ENCODE data around the gene CUBN.

The CUBN gene

DNA sequence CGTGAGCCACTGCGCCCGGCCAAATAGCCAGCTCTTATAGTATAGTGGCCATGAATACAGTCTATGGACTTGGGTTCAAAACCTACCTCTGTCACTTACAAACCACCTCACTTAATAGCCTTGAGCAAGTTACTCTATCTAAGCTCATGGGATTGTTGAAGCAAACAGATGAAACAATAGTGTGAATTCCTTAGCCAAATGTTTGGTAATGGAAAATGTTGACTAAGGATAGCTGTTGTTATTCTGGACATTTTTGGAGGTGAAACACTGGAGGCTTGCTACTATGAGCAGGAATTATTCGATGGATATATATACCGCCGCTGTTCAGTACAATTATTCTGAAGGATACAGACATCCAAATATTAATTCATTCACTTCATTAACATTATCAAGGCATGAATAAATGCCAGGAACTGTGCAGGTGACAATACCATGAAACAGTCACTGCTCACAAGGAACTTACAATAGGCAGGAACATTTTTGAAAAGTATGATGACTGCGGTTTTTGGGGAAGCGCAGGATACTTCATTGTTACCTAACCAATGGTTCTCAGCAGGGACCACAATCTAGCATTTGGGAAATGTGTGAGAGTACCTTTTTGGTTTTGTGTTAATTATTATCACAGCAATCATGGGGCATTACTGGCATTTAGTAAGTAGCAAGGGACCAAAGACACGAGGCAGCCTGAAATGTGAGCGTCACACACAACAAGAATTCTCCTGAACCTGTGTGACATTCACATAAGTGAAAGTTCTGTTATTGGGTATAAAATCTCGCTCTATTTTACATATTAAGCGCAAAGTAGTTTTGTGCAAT lies 55.7 kb downstream of the CUBN start:
- DNase-seq (ENCODE audit: low read depth): no peak

GRCh38 chr10:17068953-17069352 lies 60.7 kb downstream of the CUBN start:
- no peak for DNase-seq (ENCODE audit: low read depth)

DNA sequence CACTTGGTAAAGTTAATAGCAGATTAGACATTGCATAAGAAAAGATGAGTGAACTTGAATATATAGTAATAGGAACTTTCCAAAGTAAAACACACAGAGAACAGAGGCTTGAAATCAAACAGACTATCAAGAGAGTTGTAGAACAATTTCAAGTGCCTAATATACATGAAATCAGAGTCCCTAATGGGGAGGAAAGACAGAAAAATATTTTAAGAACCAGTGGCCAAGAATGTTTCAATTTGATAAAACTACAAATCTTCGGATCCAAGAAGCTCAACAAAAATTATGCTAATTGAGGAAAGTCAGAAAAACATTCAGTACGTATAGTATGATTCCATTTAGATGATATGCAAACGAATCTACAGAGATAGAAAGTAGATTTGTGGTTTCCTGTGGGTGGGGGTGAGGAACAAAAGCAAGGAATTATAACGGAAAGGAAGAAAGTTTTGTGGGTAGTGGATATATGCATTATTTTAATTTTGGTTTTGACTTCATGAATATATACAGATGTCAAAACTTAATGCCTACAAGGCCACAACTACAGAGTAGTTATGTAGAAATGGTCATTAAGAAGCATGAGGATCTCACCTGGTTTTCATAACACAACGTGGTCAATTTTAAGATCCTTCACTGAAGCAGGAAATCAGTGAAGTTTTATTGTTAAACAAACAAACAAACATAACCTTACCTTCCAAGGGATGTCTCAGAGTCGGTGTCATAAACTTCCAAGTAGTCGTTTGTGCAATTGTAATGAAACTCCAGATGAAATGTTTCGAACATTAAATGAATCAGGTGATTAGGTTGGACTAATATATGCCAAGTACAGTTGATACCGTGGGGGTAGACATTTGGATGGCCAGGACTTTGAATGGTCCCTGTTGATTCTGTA lies 62.0 kb downstream of the CUBN start:
- DNase-seq (ENCODE audit: low read depth): no peak

GRCh38 chr10:17066807-17067206 lies 62.8 kb downstream of the CUBN start:
- DNase-seq (ENCODE audit: low read depth): no peak

- DNase-seq (ENCODE audit: low read depth): no peak
Measured at GRCh38 chr10:17066000-17066399, 63.6 kb downstream of the CUBN start.

DNA sequence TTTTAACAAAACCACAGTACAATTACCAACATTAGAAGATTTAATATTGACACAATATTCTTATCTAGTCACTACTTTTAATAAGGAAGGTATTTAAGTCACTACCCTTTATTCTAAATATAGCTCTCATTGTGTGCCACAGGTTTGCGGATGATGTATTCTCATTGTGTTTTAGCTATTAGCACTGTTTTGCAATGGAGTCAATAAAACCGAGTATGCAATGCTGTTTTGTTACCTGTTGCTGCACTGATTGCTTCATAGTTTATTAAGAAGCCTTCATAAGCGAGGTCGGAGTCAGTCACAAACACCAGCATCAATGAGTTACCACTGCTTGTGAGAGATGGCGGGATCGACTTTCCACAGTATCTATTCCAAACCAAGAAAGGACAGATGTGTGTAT lies 64.3 kb downstream of the CUBN start:
- no peak for DNase-seq (ENCODE audit: low read depth)

GRCh38 chr10:17064435-17064834 lies 65.2 kb downstream of the CUBN start:
- no peak for DNase-seq (ENCODE audit: low read depth)

- peak; percentile 75 for DNase-seq (ENCODE audit: low read depth)
Measured at GRCh38 chr10:17062955-17063484, 66.6 kb downstream of the CUBN start.

- peak; percentile 69 for DNase-seq (ENCODE audit: low read depth)
Measured at GRCh38 chr10:17062493-17062892, 67.1 kb downstream of the CUBN start.

GRCh38 chr10:17062009-17062408 lies 67.6 kb downstream of the CUBN start:
- DNase-seq (ENCODE audit: low read depth): peak; percentile 82

DNA sequence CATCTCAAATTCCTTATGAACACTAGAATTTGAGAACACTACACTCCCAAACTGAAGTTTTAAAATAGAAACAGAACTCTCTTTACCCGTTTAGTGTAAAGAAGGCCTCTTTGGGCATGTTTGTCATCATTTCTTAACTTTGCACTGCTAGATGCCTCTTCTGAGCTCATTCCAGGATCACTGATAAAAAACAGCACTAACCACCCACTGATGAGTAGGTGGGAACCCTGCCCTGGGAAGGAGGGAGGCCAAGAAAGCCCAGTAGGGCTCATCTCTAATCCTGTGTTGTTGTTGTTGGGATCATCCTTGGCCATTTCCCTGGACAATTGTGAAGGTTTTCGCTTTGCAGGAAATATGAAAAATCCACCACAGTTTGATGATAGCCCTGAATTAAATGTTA lies 68.2 kb downstream of the CUBN start:
- no peak for DNase-seq (ENCODE audit: low read depth)

- no peak for DNase-seq (ENCODE audit: low read depth)
Measured at GRCh38 chr10:17060289-17060688, 69.3 kb downstream of the CUBN start.

GRCh38 chr10:17059197-17059688 lies 70.4 kb downstream of the CUBN start:
- peak; percentile 80 for DNase-seq (ENCODE audit: low read depth)

- DNase-seq (ENCODE audit: low read depth): no peak
Measured at GRCh38 chr10:17058093-17058492, 71.5 kb downstream of the CUBN start.

DNA sequence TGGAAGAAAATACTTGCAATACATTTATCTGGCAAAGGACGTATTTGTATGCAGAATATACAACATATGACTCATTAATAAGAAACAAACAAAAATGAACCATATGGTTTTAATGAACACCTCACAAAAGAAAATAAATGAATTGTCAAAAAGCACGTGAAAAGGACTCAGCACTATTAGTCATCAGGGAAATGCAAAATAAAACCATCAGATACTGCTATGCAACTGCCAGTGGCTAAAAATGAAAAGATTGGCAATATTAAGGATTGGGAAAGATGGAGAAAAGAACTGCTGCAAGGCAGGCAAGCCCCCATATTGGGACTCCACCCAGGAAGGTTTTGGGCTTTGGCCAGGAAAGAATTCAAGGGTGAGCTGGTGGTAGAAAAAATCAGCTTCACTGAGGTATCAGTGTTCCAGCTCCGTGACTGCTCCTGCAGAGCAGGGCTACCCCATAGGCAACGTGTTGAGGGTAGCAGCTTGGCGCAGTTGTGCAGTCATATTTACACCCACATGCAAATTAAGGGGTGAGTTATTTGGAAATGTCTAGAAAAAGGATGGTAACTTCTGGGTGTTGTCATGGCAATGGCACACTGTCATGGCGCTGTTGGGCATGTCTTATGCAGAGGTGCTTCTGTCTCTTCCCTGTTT lies 72.7 kb downstream of the CUBN start:
- DNase-seq (ENCODE audit: low read depth): peak; percentile 64

- no peak for DNase-seq (ENCODE audit: low read depth)
Measured at GRCh38 chr10:17053513-17053912, 76.1 kb downstream of the CUBN start.

DNA sequence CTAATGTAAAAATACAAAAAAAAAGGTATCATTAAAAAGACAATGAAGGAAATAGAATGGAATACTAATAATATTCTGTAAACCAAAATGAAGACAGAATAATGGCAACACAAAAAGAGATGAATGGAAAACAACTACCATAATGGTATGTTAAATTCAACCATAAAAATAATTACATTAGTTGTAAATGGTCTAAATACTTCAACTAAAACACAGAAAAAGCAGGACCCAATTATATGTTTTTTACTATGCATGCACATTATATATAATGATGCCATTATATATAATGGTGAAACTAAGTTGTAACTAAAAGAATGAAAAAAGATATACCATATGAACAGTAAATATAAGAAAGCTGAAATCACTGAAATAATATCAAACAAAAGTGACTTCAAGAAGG lies 76.5 kb downstream of the CUBN start:
- no peak for DNase-seq (ENCODE audit: low read depth)

GRCh38 chr10:17051851-17052250 lies 77.8 kb downstream of the CUBN start:
- no peak for DNase-seq (ENCODE audit: low read depth)

GRCh38 chr10:17049195-17049594 lies 80.4 kb downstream of the CUBN start:
- DNase-seq (ENCODE audit: low read depth): no peak

- no peak for DNase-seq (ENCODE audit: low read depth)
Measured at GRCh38 chr10:17047908-17048307, 81.7 kb downstream of the CUBN start.

- DNase-seq (ENCODE audit: low read depth): no peak
Measured at GRCh38 chr10:17046989-17047388, 82.6 kb downstream of the CUBN start.

- DNase-seq (ENCODE audit: low read depth): no peak
Measured at GRCh38 chr10:17043586-17043985, 86.0 kb downstream of the CUBN start.
